SK-N-SH (cell line): ENCODE results near the gene FAM227B.

Source experiments
- MEF2A ChIP-seq: IDR thresholded peaks from 2 replicates; pipeline ENCODE4 v1.4.0; 2012; ENCODE audit warnings: low read depth, borderline replicate concordance
- RFX5 ChIP-seq: IDR thresholded peaks from 2 replicates; pipeline ENCODE4 v1.6.1; 2012; ENCODE audit warnings: mild to moderate bottlenecking, improper control_type of control experiment, low read length
- USF2 ChIP-seq: fragments of 150-350 bp; IDR thresholded peaks from 2 replicates; pipeline ENCODE4 v1.6.1; 2017; ENCODE audit warnings: antibody characterized with exemption, low read length, low read depth, borderline replicate concordance
- TF ChIP-seq, protein P1 (sequence below): fragments of 200-600 bp; sonication (generic); IDR thresholded peaks from 2 replicates; pipeline ENCODE4 v1.6.1; 2017; ENCODE audit warnings: antibody characterized with exemption, mild to moderate bottlenecking, moderate library complexity
- TF ChIP-seq, protein P2 (sequence below): IDR thresholded peaks from 2 replicates; pipeline ENCODE4 v1.6.1; 2012; ENCODE audit warnings: mild to moderate bottlenecking, low read depth, low read length, moderate library complexity

- TF ChIP-seq, protein P1, sequence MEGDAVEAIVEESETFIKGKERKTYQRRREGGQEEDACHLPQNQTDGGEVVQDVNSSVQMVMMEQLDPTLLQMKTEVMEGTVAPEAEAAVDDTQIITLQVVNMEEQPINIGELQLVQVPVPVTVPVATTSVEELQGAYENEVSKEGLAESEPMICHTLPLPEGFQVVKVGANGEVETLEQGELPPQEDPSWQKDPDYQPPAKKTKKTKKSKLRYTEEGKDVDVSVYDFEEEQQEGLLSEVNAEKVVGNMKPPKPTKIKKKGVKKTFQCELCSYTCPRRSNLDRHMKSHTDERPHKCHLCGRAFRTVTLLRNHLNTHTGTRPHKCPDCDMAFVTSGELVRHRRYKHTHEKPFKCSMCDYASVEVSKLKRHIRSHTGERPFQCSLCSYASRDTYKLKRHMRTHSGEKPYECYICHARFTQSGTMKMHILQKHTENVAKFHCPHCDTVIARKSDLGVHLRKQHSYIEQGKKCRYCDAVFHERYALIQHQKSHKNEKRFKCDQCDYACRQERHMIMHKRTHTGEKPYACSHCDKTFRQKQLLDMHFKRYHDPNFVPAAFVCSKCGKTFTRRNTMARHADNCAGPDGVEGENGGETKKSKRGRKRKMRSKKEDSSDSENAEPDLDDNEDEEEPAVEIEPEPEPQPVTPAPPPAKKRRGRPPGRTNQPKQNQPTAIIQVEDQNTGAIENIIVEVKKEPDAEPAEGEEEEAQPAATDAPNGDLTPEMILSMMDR, result no peak
- no peak for TF ChIP-seq MEF2A
- no peak for TF ChIP-seq USF2
- TF ChIP-seq, protein P2, sequence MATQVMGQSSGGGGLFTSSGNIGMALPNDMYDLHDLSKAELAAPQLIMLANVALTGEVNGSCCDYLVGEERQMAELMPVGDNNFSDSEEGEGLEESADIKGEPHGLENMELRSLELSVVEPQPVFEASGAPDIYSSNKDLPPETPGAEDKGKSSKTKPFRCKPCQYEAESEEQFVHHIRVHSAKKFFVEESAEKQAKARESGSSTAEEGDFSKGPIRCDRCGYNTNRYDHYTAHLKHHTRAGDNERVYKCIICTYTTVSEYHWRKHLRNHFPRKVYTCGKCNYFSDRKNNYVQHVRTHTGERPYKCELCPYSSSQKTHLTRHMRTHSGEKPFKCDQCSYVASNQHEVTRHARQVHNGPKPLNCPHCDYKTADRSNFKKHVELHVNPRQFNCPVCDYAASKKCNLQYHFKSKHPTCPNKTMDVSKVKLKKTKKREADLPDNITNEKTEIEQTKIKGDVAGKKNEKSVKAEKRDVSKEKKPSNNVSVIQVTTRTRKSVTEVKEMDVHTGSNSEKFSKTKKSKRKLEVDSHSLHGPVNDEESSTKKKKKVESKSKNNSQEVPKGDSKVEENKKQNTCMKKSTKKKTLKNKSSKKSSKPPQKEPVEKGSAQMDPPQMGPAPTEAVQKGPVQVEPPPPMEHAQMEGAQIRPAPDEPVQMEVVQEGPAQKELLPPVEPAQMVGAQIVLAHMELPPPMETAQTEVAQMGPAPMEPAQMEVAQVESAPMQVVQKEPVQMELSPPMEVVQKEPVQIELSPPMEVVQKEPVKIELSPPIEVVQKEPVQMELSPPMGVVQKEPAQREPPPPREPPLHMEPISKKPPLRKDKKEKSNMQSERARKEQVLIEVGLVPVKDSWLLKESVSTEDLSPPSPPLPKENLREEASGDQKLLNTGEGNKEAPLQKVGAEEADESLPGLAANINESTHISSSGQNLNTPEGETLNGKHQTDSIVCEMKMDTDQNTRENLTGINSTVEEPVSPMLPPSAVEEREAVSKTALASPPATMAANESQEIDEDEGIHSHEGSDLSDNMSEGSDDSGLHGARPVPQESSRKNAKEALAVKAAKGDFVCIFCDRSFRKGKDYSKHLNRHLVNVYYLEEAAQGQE, result no peak
- TF ChIP-seq RFX5, result no peak
Observed at GRCh38 chr15:49507261-49507660, 113.4 kb downstream of the FAM227B start.
